Stomach (tissue), 9 donors: ENCODE data around the gene ZCWPW1. TPM values are rescaled to one million over a fixed set of nuclear protein-coding genes. Genes with fewer than 3 reads are reported as not detected.
A peak's percentile ranks its signal among the peaks of the same experiment; 100 is the strongest.

Experiments
- DNase-seq, 2 donors: peaks; one replicate each; pipeline versions ENCODE4 v3.0.0 to v3.0.0-alpha.2; 2013 to 2019
- H3K27ac ChIP-seq, 5 donors: fragments of 200-600 bp in 4 of 5; sonication (generic) in 4 of 5; one replicate each; pipeline ENCODE4 v1.5.1; 2013 to 2019; ENCODE audit warnings: mild to moderate bottlenecking in 1 of 5, moderate library complexity in 1 of 5
- H3K27me3 ChIP-seq, 3 donors: fragments of 200-600 bp; sonication (generic); one replicate each; pipeline ENCODE4 v1.5.1; 2017 to 2019; ENCODE audit warnings: mixed run types in 1 of 3
- H3K36me3 ChIP-seq, 4 donors: fragments of 200-600 bp; sonication (generic); 1 replicate in 3 of 4; 2 replicates in 1 of 4; pipeline ENCODE4 v1.5.1; 2016 to 2019
- H3K4me1 ChIP-seq, 4 donors: fragments of 200-600 bp; sonication (generic); one replicate each; pipeline ENCODE4 v1.5.1; 2016 to 2019
- H3K4me3 ChIP-seq, 4 donors: fragments of 200-600 bp; sonication (generic) in 3 of 4; one replicate each; pipeline ENCODE4 v1.5.1; 2016 to 2019; ENCODE audit warnings: mild to moderate bottlenecking in 1 of 4
- H3K9me3 ChIP-seq, 4 donors: fragments of 200-600 bp; sonication (generic); one replicate each; pipeline ENCODE4 v1.5.1; 2016 to 2019
- CTCF ChIP-seq, 7 experiments: fragments of 450-650 bp in 4 of 7; fragments of 200-600 bp in 3 of 7; sonication (generic) in 3 of 7; IDR thresholded peaks; one replicate each; pipeline ENCODE4 v1.5.1; 2016 to 2019; ENCODE audit warnings: antibody characterized with exemption in 7 of 7, control low read depth in 2 of 7, mild to moderate bottlenecking in 1 of 7
- EP300 ChIP-seq: sonication (generic); formaldehyde crosslinking; IDR thresholded peaks from one replicate; pipeline ENCODE4 v1.6.1; 2017; ENCODE audit warnings: antibody characterized with exemption
- POLR2A ChIP-seq, 4 donors: fragments of 450-650 bp; IDR thresholded peaks; one replicate each; pipeline ENCODE4 v1.6.1; 2016; ENCODE audit warnings: antibody characterized with exemption in 4 of 4, control low read depth in 2 of 4, mild to moderate bottlenecking in 1 of 4, moderate library complexity in 1 of 4
- POLR2AphosphoS5 ChIP-seq, 3 donors: sonication (generic); formaldehyde crosslinking; IDR thresholded peaks; one replicate each; pipeline ENCODE4 v1.6.1; 2016; ENCODE audit warnings: antibody characterized with exemption in 3 of 3
- WGBS, 5 donors: extraction: QIAGEN DNeasy Blood & Tissue Kit in 3 of 5; methylation state at CpG; one replicate each; pipeline versions ENCODE4 v1.1.5 to v1.1.7; 2013 to 2018; 5-methylcytosine and 5-hydroxymethylcytosine counted together
- intact Hi-C: fragments of 100-400 bp; cut with DNase I; formaldehyde crosslinking; loops from one replicate; pipeline ENCODE4 v1.15.1; 2023; ENCODE audit warnings: low total_unique reads
- polyA plus RNA-seq, 3 donors: library from polyadenylated mRNA; stranded (reverse); fragments of 200-250 nt; gene quantifications; one replicate each; pipeline ENCODE4 v1.2.3, GENCODE V29; 2013
- total RNA-seq, 5 donors: library from RNA; depleted of rRNA; stranded (reverse); fragments of >200 nt; gene quantifications; one replicate each; pipeline versions ENCODE4 v1.1.0 to v1.2.3, GENCODE V29; 2014 to 2016
- donor health status: healthy with polysubstance abuse.
- donor health status: Bipolar disorder and iron deficiency.
- donor health status: healthy.

ZCWPW1 gene
- total and polyA plus RNA-seq, 8 donors = 0.89 to 44.3 (median 5.2) TPM; not detected in 1

GRCh38 chr7:100429637-100430492, 1.4 kb upstream of the ZCWPW1 start, which contains the start of gene MEPCE:
Gene MEPCE (plus strand): TSS chr7:100429831. CDS start chr7:100430019, 188 bp downstream.
- intact Hi-C loops = no loop called here
- Histone ChIP-seq H3K36me3 (peaks cover 12 to 42% (median 31%) of the 10 kb centered on the region in 4 donors), H3K4me3 (peak within 1 kb of the TSS; percentile 76 to 99 (median 85)), H3K27me3 (no peaks in the 10 kb centered on the region), H3K4me1 (peaks cover 33 to 55% (median 53%) of the 10 kb centered on the region in 4 donors), H3K9me3 (no peaks in the 10 kb centered on the region), H3K27ac (peak within 1 kb of the TSS; percentile 98 to 100 (median 100))
- peak in 1 of 3 donors; percentile 59 for TF ChIP-seq POLR2AphosphoS5 (IDR thresholded peaks at IDR 0.05)
- no peak for TF ChIP-seq CTCF (IDR thresholded peaks at IDR 0.05)
- WGBS, 5 donors = 0 to 1% (median 0%) methylated on average over 57 to 95 of the region's 95 CpGs
- DNase-seq = peak; percentile 96 to 99

GRCh38 chr7:100428967-100429636, 599 bp upstream of the ZCWPW1 start:
- Histone ChIP-seq H3K4me1 (peaks cover 25 to 48% (median 45%) of the 10 kb centered on the region in 4 donors), H3K36me3 (peaks cover 5 to 34% (median 24%) of the 10 kb centered on the region in 4 donors), H3K27ac (peak overlapping the region; percentile 98 to 100 (median 100)), H3K27me3 (no peaks in the 10 kb centered on the region), H3K4me3 (peak overlapping the region; percentile 76 to 99 (median 85)), H3K9me3 (no peaks in the 10 kb centered on the region)
- DNase-seq = peak; percentile 100
- TF ChIP-seq POLR2AphosphoS5 (IDR thresholded peaks at IDR 0.05) (peak; percentile 78 to 92 (median 90)), EP300 (no peak), POLR2A (IDR thresholded peaks at IDR 0.05) (peak in 2 of 4 donors; percentile 50 to 81), CTCF (IDR thresholded peaks at IDR 0.05) (peak in 3 of 7 experiments; percentile 41 to 53 (median 43))
- WGBS, 5 donors = 0 to 1% (median 0%) methylated on average over 21 to 40 of the region's 40 CpGs
- intact Hi-C loops = no loop called here

- DNase-seq = no peak
- peak overlapping the region; percentile 76 to 99 (median 85) for H3K4me3 ChIP-seq
- WGBS, 5 donors = 48 to 53% (median 52%) methylated on average over 16 of the region's 16 CpGs
- no peak for TF ChIP-seq CTCF (IDR thresholded peaks at IDR 0.05)
- no peak for TF ChIP-seq POLR2AphosphoS5 (IDR thresholded peaks at IDR 0.05)
- TF ChIP-seq POLR2A (IDR thresholded peaks at IDR 0.05) = no peak
- no peak for TF ChIP-seq EP300
- H3K9me3 ChIP-seq = no peaks in the 10 kb centered on the region
- peak overlapping the region; percentile 98 to 100 (median 100) for H3K27ac ChIP-seq
- peaks cover 0 to 23% (median 10%) of the 10 kb centered on the region in 4 donors for H3K36me3 ChIP-seq
- intact Hi-C loops = no loop called here
- H3K27me3 ChIP-seq = no peaks in the 10 kb centered on the region
- peaks cover 25 to 35% (median 33%) of the 10 kb centered on the region in 4 donors for H3K4me1 ChIP-seq
Measured at GRCh38 chr7:100427762-100428198, 723 bp downstream of the ZCWPW1 start.

GRCh38 chr7:100426516-100426915, 2.0 kb downstream of the ZCWPW1 start:
- no peaks in the 10 kb centered on the region for H3K27me3 ChIP-seq
- intact Hi-C loops = no loop called here
- TF ChIP-seq EP300 (no peak), POLR2AphosphoS5 (IDR thresholded peaks at IDR 0.05) (no peak), CTCF (IDR thresholded peaks at IDR 0.05) (no peak), POLR2A (IDR thresholded peaks at IDR 0.05) (no peak)
- no peak for DNase-seq
- peaks cover 16 to 22% (median 21%) of the 10 kb centered on the region in 4 donors for H3K4me1 ChIP-seq
- H3K36me3 ChIP-seq = peaks cover 0 to 14% (median 5%) of the 10 kb centered on the region in 4 donors
- H3K4me3 ChIP-seq = no peak overlapping the region
- no peaks in the 10 kb centered on the region for H3K9me3 ChIP-seq
- H3K27ac ChIP-seq = no peak overlapping the region
